NT2/D1 (cell line): ENCODE data around the gene TECPR2.

Source experiments
- SUZ12 ChIP-seq: IDR thresholded peaks from 2 replicates; pipeline ENCODE4 v1.6.1; 2011; ENCODE audit not compliant: insufficient read length, insufficient read depth; ENCODE audit errors: extremely low read depth
- YY1 ChIP-seq: IDR thresholded peaks from 2 replicates; pipeline ENCODE4 v1.6.1; 2011; ENCODE audit not compliant: insufficient read length, insufficient read depth
- ZNF274 ChIP-seq: IDR thresholded peaks from 2 replicates; pipeline ENCODE4 v1.6.1; 2011; ENCODE audit warnings: mild to moderate bottlenecking, low read depth, low read length

- TF ChIP-seq SUZ12 (no peak), YY1 (no peak), ZNF274 (no peak)
Observed at GRCh38 chr14:102323102-102323501, 39.6 kb upstream of the TECPR2 start.
